ENCODE results near the gene LMOD1.
A peak's percentile ranks its signal among the peaks of the same experiment; 100 is the strongest.

Gene LMOD1

GRCh38 chr1:201983380-201983805 is 37.0 kb upstream of the LMOD1 start:
- no peak for DNase-seq (ENCODE audit: low spot score)
- POLR2A ChIA-PET (ENCODE audit: low non-redundant PET), result interaction anchor here (0.7 to 1.5 kb wide), 3 partner anchors 87 to 98 kb away, joined by 3 read pairs; no protein-coding TSS in a partner anchor
- no peak for TF ChIP-seq CTCF (conservative IDR thresholded peaks at IDR 0.05; ENCODE audit: low read depth)
- CTCF ChIA-PET, result interaction anchor here (0.5 to 4.5 kb wide), 8 partner anchors 10 to 152 kb away, joined by 3 to 29 read pairs (median 4); no protein-coding TSS in a partner anchor
- H3K27ac ChIP-seq, result peak overlapping the region; percentile 92

GRCh38 chr1:201982623-201983379 is 36.5 kb upstream of the LMOD1 start, which contains the start of gene RNPEP:
RNPEP (plus strand) TSS chr1:201982648; CDS start chr1:201982667, 19 bp downstream.
- peak; percentile 34 for TF ChIP-seq CTCF (conservative IDR thresholded peaks at IDR 0.05; ENCODE audit: low read depth)
- CTCF ChIA-PET, result interaction anchor here (0.5 to 4.5 kb wide), 10 partner anchors 9 to 439 kb away, joined by 3 to 29 read pairs (median 4); no protein-coding TSS in a partner anchor
- peak within 1 kb of the TSS; percentile 92 for H3K27ac ChIP-seq
- DNase-seq (ENCODE audit: low spot score), result peak; percentile 85
- POLR2A ChIA-PET (ENCODE audit: low non-redundant PET), result interaction anchor here (0.7 to 1.5 kb wide), 3 partner anchors 87 to 98 kb away, joined by 3 read pairs; no protein-coding TSS in a partner anchor

GRCh38 chr1:201982082-201982622 is 35.8 kb upstream of the LMOD1 start:
- ChIA-PET POLR2A (ENCODE audit: low non-redundant PET) (interaction anchor here (1.5 kb wide), 1 partner anchor 97 kb away, joined by 3 read pairs; no protein-coding TSS in a partner anchor), CTCF (interaction anchor here (0.5 to 4.5 kb wide), 8 partner anchors 9 to 438 kb away, joined by 3 to 29 read pairs (median 6); no protein-coding TSS in a partner anchor)
- no peak for TF ChIP-seq CTCF (conservative IDR thresholded peaks at IDR 0.05; ENCODE audit: low read depth)
- peak overlapping the region; percentile 92 for H3K27ac ChIP-seq
- peak; percentile 84 for DNase-seq (ENCODE audit: low spot score)

GRCh38 chr1:201970334-201971159 is 24.2 kb upstream of the LMOD1 start:
- POLR2A ChIA-PET (ENCODE audit: low non-redundant PET), result no interaction called here
- no peak for DNase-seq (ENCODE audit: low spot score)
- H3K27ac ChIP-seq, result no peak overlapping the region
- CTCF ChIA-PET, result interaction anchor here (0.6 to 5.1 kb wide), 5 partner anchors 54 to 261 kb away, joined by 4 to 162 read pairs (median 5); no protein-coding TSS in a partner anchor
- no peak for TF ChIP-seq CTCF (conservative IDR thresholded peaks at IDR 0.05; ENCODE audit: low read depth)

GRCh38 chr1:201968202-201968925 is 22.0 kb upstream of the LMOD1 start:
- POLR2A ChIA-PET (ENCODE audit: low non-redundant PET), result no interaction called here
- no peak overlapping the region for H3K27ac ChIP-seq
- CTCF ChIA-PET, result interaction anchor here (0.5 to 2.3 kb wide), 6 partner anchors 9 to 167 kb away, joined by 3 to 14 read pairs (median 4); no protein-coding TSS in a partner anchor
- no peak for DNase-seq (ENCODE audit: low spot score)
- no peak for TF ChIP-seq CTCF (conservative IDR thresholded peaks at IDR 0.05; ENCODE audit: low read depth)

All from RWPE1 (cell line).